ENCODE data around the gene KRTAP1-3. TPM values are rescaled to one million over a fixed set of nuclear protein-coding genes. Genes with fewer than 3 reads are reported as not detected.
A peak's percentile ranks its signal among the peaks of the same experiment; 100 is the strongest.
"Not testable (repeated sequence)": the region's sequence is repeated elsewhere in the genome, so short reads cannot be mapped to it uniquely, and the experiment has no call there.

KRTAP1-3 gene
- polyA plus RNA-seq, 1 experiment: not detected

GRCh38 chr17:41071606-41072360 is 37.1 kb upstream of the KRTAP1-3 start:
- H3K9me3 ChIP-seq (ENCODE audit: control insufficient read depth, insufficient read depth, low read length): no peaks in the 10 kb centered on the region
- no peak for DNase-seq (ENCODE audit: low read depth, low spot score)
- ChIA-PET CTCF (no interaction called here), POLR2A (no interaction called here)
- H3K4me3 ChIP-seq (ENCODE audit: low read depth, low read length): no peak overlapping the region
- H3K27me3 ChIP-seq (ENCODE audit: control insufficient read depth, insufficient read depth, low read length): no peaks in the 10 kb centered on the region
- no peak for TF ChIP-seq CTCF (IDR thresholded peaks at IDR 0.05; ENCODE audit: low read depth, low read length)
- H3K27ac ChIP-seq (ENCODE audit: low read depth, low read length): no peak overlapping the region

GRCh38 chr17:41069031-41069430 is 34.4 kb upstream of the KRTAP1-3 start:
- Histone ChIP-seq H3K9me3 (ENCODE audit: control insufficient read depth, insufficient read depth, low read length) (no peaks in the 10 kb centered on the region), H3K27ac (ENCODE audit: low read depth, low read length) (no peak overlapping the region), H3K4me3 (ENCODE audit: low read depth, low read length) (no peak overlapping the region), H3K27me3 (ENCODE audit: control insufficient read depth, insufficient read depth, low read length) (no peaks in the 10 kb centered on the region)
- no peak for DNase-seq (ENCODE audit: low read depth, low spot score)
- ChIA-PET POLR2A (no interaction called here), CTCF (no interaction called here)
- TF ChIP-seq CTCF (IDR thresholded peaks at IDR 0.05; ENCODE audit: low read depth, low read length): no peak

GRCh38 chr17:41067281-41067680 is 32.6 kb upstream of the KRTAP1-3 start:
- DNase-seq (ENCODE audit: low read depth, low spot score): peak; percentile 41
- Histone ChIP-seq H3K4me3 (ENCODE audit: low read depth, low read length) (no peak overlapping the region), H3K27me3 (ENCODE audit: control insufficient read depth, insufficient read depth, low read length) (no peaks in the 10 kb centered on the region), H3K27ac (ENCODE audit: low read depth, low read length) (no peak overlapping the region), H3K9me3 (ENCODE audit: control insufficient read depth, insufficient read depth, low read length) (no peaks in the 10 kb centered on the region)
- ChIA-PET CTCF (no interaction called here), POLR2A (no interaction called here)
- TF ChIP-seq CTCF (IDR thresholded peaks at IDR 0.05; ENCODE audit: low read depth, low read length): no peak

- peak within 1 kb of the TSS; percentile 53 for H3K27ac ChIP-seq (ENCODE audit: low read depth, low read length)
- CTCF ChIA-PET: no interaction called here
- POLR2A ChIA-PET: no interaction called here
- H3K9me3 ChIP-seq (ENCODE audit: control insufficient read depth, insufficient read depth, low read length): no peaks in the 10 kb centered on the region
- no peak within 1 kb of the TSS for H3K4me3 ChIP-seq (ENCODE audit: low read depth, low read length)
- DNase-seq (ENCODE audit: low read depth, low spot score): peak; percentile 71
- no peaks in the 10 kb centered on the region for H3K27me3 ChIP-seq (ENCODE audit: control insufficient read depth, insufficient read depth, low read length)
- TF ChIP-seq CTCF (IDR thresholded peaks at IDR 0.05; ENCODE audit: low read depth, low read length): no peak
Measured at GRCh38 chr17:41065829-41066624, 31.4 kb upstream of the KRTAP1-3 start, which contains the start of gene KRTAP2-4. TSS of gene KRTAP2-4 (minus strand) at chr17:41065879. CDS start at chr17:41065845, 34 bp downstream.

- CTCF ChIA-PET; H3K27me3 ChIP-seq (ENCODE audit: control insufficient read depth, insufficient read depth, low read length); H3K4me3 ChIP-seq (ENCODE audit: low read depth, low read length); H3K9me3 ChIP-seq (ENCODE audit: control insufficient read depth, insufficient read depth, low read length); H3K27ac ChIP-seq (ENCODE audit: low read depth, low read length); DNase-seq (ENCODE audit: low read depth, low spot score); POLR2A ChIA-PET: not testable (repeated sequence)
Measured at GRCh38 chr17:41065016-41065689, 30.5 kb upstream of the KRTAP1-3 start.
